Stimulated activated CD4-positive, alpha-beta T cell treated with anti-CD3 and anti-CD28 coated beads, TNF-alpha, amount 100 ng/mL, for 4 hours (primary cell): ENCODE results near the gene TOPBP1.
"Not testable (repeated sequence)": the region's sequence is repeated elsewhere in the genome, so short reads cannot be mapped to it uniquely, and the experiment has no call there.

Source experiments
- DNase-seq, 3 experiments: peaks; one replicate each; pipeline ENCODE4 v3.0.0-alpha.2; 2020; ENCODE audit warnings: low read depth in 3 of 3

Gene TOPBP1

DNA sequence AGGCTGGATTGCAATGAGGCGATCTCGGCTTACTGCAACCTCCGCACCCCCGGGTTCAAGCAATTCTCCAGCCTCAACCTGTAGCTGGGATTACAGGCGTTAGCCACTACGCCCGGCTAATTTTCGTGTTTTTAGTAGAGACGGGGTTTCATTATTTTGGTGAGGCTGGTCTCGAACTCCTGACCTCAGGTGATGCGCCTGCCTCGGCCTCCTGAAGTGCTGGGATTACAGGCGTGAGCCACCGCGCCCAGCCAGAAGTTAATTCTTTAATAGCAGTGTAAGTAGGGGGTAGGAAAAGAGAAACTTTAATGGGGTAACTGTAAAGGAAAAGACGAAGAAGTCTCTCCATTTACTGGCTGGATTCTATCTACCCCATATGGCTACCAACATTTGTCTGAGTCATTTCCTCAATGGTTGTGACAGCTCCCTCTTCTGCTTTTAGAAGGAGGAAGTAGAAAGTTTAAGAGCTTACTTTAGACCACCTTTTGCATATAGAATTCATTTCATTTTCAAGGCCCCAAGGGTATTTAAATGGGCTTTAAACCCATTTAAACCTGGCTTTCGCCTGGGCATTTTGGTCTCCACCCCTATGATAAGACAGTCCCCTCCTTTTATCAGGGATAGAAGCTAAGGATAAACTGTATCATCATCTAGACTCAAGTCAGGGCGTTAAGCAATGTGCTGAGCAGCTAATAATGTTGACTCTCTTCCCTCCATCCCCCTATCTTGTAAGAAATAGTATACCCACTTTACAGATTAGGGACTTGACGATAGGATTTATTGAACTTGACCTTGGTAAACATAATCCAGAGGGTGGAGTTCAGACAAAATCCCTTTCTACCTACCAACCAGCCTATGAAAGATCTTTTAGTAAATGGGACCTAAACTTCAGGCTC, 89.3 kb downstream of the TOPBP1 start:
- DNase-seq, result no peak

DNA sequence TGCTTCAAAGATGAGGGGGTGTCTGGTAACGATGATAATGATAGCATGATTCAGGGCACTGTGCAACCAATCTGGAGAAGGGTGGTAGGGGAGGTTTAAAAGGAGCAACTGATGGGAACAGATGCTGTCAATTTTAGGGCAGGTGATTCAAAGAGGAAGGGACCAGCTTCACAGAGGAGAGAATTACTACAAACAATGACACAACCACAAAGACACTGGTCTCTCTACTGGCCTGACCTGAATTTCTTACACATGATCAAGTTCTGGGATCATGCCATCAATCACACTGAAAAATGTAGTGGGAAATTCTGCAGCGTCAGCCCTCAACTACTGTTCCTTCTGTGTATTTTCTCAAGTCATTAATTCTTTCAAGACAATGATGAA, 90.8 kb downstream of the TOPBP1 start:
- DNase-seq, result no peak

DNA sequence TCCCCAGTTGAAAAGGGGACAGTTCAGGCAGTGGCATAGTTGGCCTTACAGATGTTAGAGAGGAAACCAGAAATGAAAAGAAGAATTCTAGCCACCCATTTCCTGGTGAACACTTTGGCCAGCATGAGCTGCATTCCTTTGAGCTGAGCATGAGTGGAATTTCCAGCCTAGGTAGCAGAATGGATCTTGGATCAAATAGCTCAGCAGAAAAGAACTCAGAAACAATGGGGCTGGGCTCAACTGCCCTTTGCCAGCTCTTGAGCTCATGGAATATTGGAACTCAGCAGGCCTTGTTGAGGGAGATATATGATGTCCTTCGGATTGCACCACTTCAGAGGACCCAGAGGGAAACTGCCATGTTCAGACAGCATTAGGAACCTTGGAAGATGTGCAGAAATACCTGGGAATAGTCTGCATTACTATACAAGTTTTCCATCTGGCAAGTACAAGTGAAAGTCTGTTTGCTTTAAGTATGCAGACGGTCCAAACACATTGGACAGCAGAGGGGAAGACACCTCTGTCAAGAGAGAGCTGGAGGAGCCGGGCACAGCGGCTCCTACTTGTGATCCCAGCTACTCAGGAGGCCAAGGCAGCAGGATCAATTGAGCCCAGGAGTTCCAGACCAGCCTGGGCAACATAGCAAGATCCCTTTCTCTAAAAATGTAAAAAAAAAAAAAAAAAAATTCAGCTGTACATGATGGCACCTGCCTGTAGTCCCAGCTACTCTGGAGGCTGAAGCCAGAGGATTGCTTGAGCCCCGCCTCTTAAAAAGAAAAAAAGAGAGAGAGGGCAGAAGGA, 91.4 kb downstream of the TOPBP1 start:
- no peak for DNase-seq

DNA sequence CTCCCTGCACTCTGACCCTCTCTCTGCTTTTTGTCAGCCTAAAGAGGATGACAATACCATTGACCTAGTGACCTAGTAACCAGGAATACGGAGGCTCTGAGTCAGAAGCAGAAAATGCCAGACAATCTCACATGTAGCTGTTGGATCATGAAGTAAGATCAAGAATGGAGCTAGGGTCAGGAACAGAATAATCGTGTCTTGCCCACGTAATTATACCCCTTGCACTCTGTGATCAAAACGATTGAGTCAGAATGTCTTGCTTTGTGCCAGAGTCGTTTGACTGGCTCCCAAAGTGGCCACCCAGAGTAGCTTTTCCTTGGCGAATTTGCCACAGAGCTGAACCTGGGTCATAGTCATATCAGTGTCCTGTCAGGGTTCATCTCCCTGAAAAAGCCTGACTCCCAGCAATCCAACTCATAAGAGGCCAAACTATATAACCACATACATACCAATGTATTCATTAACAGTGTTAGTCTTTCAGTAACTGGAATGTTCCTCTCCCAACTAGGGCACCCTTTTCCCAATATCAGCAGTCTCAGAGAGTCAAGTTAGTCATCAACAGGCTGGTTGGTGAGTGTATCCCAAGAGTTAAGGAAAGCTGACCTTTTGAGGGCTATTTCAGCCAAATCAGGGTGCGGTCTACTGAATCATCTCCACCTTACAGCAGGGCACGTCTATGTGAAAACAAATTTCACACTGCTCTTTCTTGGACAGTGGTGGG, 93.3 kb downstream of the TOPBP1 start:
- no peak for DNase-seq

DNA sequence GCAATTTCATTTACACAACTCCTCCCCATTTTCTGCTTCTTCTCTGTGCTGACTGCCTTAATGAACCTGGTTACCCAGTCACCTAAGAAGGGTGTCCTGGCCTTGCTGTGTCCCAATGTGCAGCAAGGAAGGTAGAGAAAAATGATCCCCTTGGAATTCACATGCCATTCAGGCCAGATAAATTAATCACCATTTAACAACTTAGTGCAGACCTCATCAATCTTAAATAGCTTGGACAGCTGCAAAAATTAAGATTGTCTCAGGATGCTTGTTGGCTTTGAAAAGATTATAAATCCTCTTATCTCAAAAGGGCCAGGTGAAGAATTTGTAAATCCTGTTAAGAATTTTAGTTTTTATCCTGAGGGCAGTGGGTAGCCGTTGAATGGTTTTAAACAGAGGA, 97.9 kb downstream of the TOPBP1 start:
- DNase-seq, result no peak

DNA sequence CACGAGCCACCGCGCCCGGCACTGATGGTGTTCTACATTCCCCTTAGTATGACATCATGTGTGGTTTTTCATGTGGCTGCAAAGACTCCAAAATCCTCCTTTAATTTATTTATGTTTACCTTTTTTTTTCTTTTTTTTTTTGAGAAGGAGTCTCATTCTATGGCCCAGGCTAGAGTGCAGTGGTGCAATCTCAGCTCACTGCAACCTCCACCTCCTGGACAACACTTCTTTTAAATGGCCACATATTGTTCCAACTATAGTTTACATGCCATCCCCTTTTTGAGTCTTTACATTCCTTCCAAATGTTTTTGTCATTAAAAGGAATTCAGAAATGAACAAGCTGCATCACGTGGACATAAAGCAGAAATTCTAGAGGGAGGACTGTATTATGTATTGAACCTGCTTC, 98.6 kb downstream of the TOPBP1 start:
- no peak for DNase-seq

DNA sequence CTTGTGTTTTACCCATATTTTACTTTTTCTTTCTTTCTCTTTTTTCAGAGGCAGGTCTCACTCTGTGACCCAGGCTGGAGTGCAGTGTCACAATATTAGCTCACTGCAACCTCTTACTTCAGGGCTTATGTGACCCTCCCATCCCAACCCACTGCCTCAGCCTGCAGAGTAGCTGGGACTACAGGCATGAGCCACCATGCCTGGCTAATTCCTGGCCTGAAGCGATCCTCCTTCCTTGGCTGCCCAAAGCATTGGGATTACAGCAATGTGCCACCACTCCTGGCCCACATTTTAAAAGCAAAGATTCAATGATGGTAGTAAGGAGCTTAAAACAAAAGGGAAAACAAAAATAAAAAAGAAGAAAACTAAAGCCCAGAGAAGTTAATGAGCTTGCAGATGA, 99.4 kb downstream of the TOPBP1 start:
- DNase-seq, result no peak

DNA sequence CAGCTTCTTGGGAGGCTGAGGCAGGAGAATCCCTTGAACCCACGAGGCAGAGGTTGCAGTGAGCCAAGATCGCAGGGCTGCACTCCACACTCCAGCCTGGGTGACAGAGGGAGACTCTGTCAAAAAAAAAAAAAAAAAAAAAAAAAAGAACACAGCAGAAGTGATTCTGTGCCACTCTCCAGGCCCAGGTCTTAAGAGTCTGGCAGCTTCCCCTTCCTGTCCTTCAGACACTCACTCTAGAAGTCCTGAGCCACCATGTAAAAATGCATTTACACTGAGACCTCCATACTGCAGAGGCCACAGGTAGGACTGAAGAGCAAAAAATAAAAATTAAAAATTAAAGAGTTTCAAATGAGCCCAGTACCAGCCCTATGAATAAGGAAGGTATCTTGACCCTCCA, 100.1 kb downstream of the TOPBP1 start:
- no peak for DNase-seq

DNA sequence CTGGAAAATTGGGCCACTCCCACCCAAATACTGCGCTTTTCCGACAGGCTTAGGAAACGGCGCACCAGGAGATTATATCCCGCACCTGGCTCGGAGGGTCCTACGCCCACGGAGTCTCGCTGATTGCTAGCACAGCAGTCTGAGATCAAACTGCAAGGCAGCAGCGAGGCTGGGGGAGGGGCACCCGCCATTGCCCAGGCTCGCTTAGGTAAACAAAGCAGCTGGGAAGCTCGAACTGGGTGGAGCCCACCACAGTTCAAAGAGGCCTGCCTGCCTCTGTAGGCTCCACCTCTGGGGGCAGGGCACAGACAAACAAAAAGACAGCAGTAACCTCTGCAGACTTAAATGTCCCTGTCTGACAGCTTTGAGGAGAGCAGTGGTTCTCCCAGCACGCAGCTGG, 110.2 kb downstream of the TOPBP1 start:
- not testable (repeated sequence) for DNase-seq
